CD4-positive, alpha-beta T cell (primary cell): Measurements from ENCODE around the gene DCTN4. TPM values are rescaled to one million over a fixed set of nuclear protein-coding genes. Genes with fewer than 3 reads are reported as not detected.

Source experiments
- ATAC-seq: fragments of 200-7000 bp; cut with Tn5 transposase; one replicate; pipeline ENCODE4 v1.10.0; 2022; ENCODE audit warnings: mild to moderate bottlenecking; ENCODE audit not compliant: poor library complexity
- CTCF ChIA-PET: fragments of 350-600 bp; sonication (Branson Sonifier 250); formaldehyde crosslinking; loops from one replicate; lab custom pipeline; 2021; ENCODE audit warnings: antibody characterized with exemption, inconsistent platforms; lab: Charles Lee
- POLR2A ChIA-PET: fragments of 350-600 bp; sonication (Branson Sonifier 250); formaldehyde crosslinking; loops from one replicate; lab custom pipeline; 2021; ENCODE audit warnings: antibody characterized with exemption, inconsistent platforms; lab: Charles Lee
- DNase-seq, 14 experiments: peaks; one replicate each; pipeline ENCODE4 v3.0.0-alpha.2; 2013 to 2020; ENCODE audit warnings: mixed read lengths in 2 of 14
- H3K27ac ChIP-seq, 2 donors: one replicate each; pipeline versions ENCODE4 v1.5.1 to v1.7.0; 2013; ENCODE audit warnings: low read length in 2 of 2, low read depth in 1 of 2, mild to moderate bottlenecking in 1 of 2
- H3K27me3 ChIP-seq, 2 experiments: 1 replicate in 1 of 2; 2 replicates in 1 of 2; pipeline versions ENCODE4 v1.6.1 to v1.7.0; 2013; ENCODE audit warnings: low read length in 2 of 2, control low read depth in 1 of 2, mild to moderate bottlenecking in 1 of 2, moderate library complexity in 1 of 2; ENCODE audit not compliant: insufficient read depth in 2 of 2, control insufficient read depth in 1 of 2
- H3K36me3 ChIP-seq: one replicate; pipeline ENCODE4 v1.6.1; 2013; ENCODE audit warnings: low read length, control low read depth; ENCODE audit not compliant: insufficient read depth
- H3K4me1 ChIP-seq: one replicate; pipeline ENCODE4 v1.6.1; 2013; ENCODE audit warnings: low read length, control low read depth; ENCODE audit not compliant: insufficient read depth
- H3K4me3 ChIP-seq: one replicate; pipeline ENCODE4 v1.5.1; 2013; ENCODE audit warnings: mild to moderate bottlenecking, low read length, moderate library complexity
- H3K9me3 ChIP-seq, 2 experiments: 1 replicate in 1 of 2; 2 replicates in 1 of 2; pipeline versions ENCODE4 v1.6.1 to v1.7.0; 2013; ENCODE audit warnings: low read length in 2 of 2, mild to moderate bottlenecking in 2 of 2, control low read depth in 1 of 2, moderate library complexity in 1 of 2; ENCODE audit not compliant: control insufficient read depth in 1 of 2, insufficient read depth in 1 of 2
- H3K27ac Mint-ChIP-seq: one replicate; pipeline ENCODE4 v1.8.0; 2020; ENCODE audit warnings: mixed read lengths
- H3K27me3 Mint-ChIP-seq: one replicate; pipeline ENCODE4 v1.8.0; 2021; ENCODE audit warnings: mixed read lengths
- H3K36me3 Mint-ChIP-seq: one replicate; pipeline ENCODE4 v1.8.0; 2021; ENCODE audit warnings: low read depth, mixed read lengths
- H3K4me1 Mint-ChIP-seq: one replicate; pipeline ENCODE4 v1.8.0; 2021; ENCODE audit warnings: low read depth, mixed read lengths
- H3K4me3 Mint-ChIP-seq: one replicate; pipeline ENCODE4 v1.8.0; 2020; ENCODE audit warnings: mild to moderate bottlenecking, mixed read lengths
- H3K9me3 Mint-ChIP-seq: one replicate; pipeline ENCODE4 v1.8.0; 2020; ENCODE audit warnings: mixed read lengths
- intact Hi-C, 2 experiments: fragments of 100-400 bp; cut with DNase I in 1 of 2; cut with micrococcal nuclease in 1 of 2; formaldehyde crosslinking; loops; one replicate each; pipeline versions ENCODE4 v1.15.1 to v1.9.0; 2023 to 2025; cut with DNase I, micrococcal nuclease
- total RNA-seq, 174 experiments: library from RNA in 2 of 174; stranded (reverse) in 2 of 174; gene quantifications; one replicate each; pipeline ENCODE4 v1.2.3 and lab custom pipeline; 2021 to 2026
- TF ChIP-seq, protein P1 (sequence below): fragments of 200-600 bp; IDR thresholded peaks from one replicate; pipeline ENCODE4 v1.8.0; 2022; ENCODE audit warnings: antibody characterized with exemption, mild to moderate bottlenecking

DCTN4 gene
- total RNA-seq, 2 experiments from 2014 or later = 81.2 to 84.4 TPM

DNA sequence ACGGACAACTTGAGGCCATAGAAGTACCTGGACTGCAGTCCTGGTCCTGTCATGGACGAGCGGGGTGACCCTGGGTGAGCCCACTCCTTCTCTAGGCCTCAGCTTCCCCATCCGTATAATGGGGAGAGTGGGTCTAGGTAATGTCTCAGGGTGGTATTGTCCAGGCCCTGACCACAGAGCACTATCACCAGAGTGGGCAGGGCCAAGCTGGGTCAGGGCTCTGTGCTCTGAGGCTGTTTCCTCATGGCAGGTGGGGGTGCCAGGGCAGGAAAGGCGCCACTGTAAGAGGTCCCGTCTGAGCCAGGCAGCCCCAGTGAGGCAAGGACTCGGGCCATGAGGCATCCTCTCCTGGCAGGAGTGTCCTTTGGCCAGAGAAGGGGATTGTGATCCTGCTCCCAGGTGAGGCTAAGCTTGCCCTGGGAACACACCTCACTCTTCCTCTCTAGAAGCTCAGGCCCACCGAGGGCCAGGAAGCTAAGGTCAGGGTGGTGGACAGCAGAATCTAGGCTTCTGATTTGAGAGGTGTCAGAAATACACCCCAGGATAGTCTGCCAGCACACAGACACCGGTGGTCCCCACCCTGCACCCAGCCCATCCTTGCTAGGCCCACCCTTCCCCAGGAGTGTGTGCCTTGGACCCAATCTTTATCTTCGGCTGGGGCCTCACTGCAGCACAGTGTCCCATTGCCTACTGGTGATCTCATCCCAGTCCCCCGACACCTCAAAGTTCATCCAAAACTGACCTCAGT lies 99.3 kb downstream of the DCTN4 start:
- CTCF ChIA-PET = no interaction called here
- no peak for ATAC-seq

DNA sequence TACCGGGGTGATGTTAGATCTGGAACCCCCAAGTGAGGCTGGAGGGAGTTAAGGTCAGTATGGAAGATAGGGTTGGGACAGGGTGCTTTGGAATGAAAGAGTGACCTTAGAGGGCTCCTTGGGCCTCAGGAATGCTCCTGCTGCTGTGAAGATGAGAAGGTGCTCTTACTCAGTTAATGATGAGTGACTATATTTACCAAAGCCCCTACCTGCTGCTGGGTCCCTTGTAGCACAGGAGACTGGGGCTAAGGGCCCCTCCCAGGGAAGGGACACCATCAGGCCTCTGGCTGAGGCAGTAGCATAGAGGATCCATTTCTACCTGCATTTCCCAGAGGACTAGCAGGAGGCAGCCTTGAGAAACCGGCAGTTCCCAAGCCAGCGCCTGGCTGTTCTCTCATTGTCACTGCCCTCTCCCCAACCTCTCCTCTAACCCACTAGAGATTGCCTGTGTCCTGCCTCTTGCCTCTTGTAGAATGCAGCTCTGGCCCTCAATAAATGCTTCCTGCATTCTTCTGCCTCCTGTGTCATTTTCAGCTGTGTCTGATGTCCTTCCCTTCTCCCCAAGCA lies 100.0 kb downstream of the DCTN4 start:
- Histone ChIP-seq H3K27ac (no peak overlapping the region), H3K36me3 (no peaks in the 10 kb centered on the region), H3K4me1 (peaks cover 15% of the 10 kb centered on the region), H3K27me3 (peaks cover 0 to 5% of the 10 kb centered on the region in 2 experiments), H3K4me3 (no peak overlapping the region), H3K9me3 (no peaks in the 10 kb centered on the region)
- Mint-ChIP-seq H3K4me3 (peak overlapping the region; percentile 77), H3K27me3 (no peaks in the 10 kb centered on the region), H3K9me3 (no peaks in the 10 kb centered on the region), H3K4me1 (peaks cover 10% of the 10 kb centered on the region), H3K36me3 (no peaks in the 10 kb centered on the region), H3K27ac (no peak overlapping the region)
- ATAC-seq (no peak), DNase-seq (no peak)
- intact Hi-C loops = loop anchor here (5.0 to 10.0 kb wide), 4 partner anchors 99 to 586 kb away; partner anchors contain the start of gene DCTN4 (in 1 of the 2)
- ChIA-PET POLR2A (interaction anchor here (0.9 kb wide), 1 partner anchor 188 kb away, joined by 3 read pairs; the partner anchor contains the start of gene IRGM), CTCF (no interaction called here)
- TF ChIP-seq, protein P1, sequence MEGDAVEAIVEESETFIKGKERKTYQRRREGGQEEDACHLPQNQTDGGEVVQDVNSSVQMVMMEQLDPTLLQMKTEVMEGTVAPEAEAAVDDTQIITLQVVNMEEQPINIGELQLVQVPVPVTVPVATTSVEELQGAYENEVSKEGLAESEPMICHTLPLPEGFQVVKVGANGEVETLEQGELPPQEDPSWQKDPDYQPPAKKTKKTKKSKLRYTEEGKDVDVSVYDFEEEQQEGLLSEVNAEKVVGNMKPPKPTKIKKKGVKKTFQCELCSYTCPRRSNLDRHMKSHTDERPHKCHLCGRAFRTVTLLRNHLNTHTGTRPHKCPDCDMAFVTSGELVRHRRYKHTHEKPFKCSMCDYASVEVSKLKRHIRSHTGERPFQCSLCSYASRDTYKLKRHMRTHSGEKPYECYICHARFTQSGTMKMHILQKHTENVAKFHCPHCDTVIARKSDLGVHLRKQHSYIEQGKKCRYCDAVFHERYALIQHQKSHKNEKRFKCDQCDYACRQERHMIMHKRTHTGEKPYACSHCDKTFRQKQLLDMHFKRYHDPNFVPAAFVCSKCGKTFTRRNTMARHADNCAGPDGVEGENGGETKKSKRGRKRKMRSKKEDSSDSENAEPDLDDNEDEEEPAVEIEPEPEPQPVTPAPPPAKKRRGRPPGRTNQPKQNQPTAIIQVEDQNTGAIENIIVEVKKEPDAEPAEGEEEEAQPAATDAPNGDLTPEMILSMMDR = no peak

More for the DNA sequence above, 99.3 kb downstream of the DCTN4 start:
- no peak overlapping the region for H3K27ac Mint-ChIP-seq
- TF ChIP-seq, protein P1 = no peak
- Histone ChIP-seq H3K27ac (no peak overlapping the region), H3K9me3 (no peaks in the 10 kb centered on the region), H3K27me3 (peaks cover 0 to 5% of the 10 kb centered on the region in 2 experiments), H3K36me3 (no peaks in the 10 kb centered on the region), H3K4me1 (peaks cover 15% of the 10 kb centered on the region), H3K4me3 (no peak overlapping the region)
- H3K9me3 Mint-ChIP-seq = no peaks in the 10 kb centered on the region
- intact Hi-C loops = loop anchor here (5.0 to 10.0 kb wide), 4 partner anchors 98 to 585 kb away; partner anchors contain the start of gene DCTN4 (in 1 of the 2)
- H3K4me3 Mint-ChIP-seq = no peak overlapping the region
- no peaks in the 10 kb centered on the region for H3K27me3 Mint-ChIP-seq
- peak in 1 of 14 experiments; percentile 15 for DNase-seq
- POLR2A ChIA-PET = no interaction called here
- H3K36me3 Mint-ChIP-seq = no peaks in the 10 kb centered on the region
- H3K4me1 Mint-ChIP-seq = peaks cover 10% of the 10 kb centered on the region

Other genes starting within 250 kb of the DCTN4 start
- gene SYNPO, start 118.4 kb downstream of the DCTN4 start, total RNA-seq = under 1 TPM; 0.06 to 0.14 TPM
- gene MYOZ3, start 97.8 kb downstream of the DCTN4 start, total RNA-seq = not detected
- 100 to 1,000 TPM in 1 of 2 experiments, 10 to 100 TPM in 1; 98.2 to 101 TPM for gene RBM22, start 58.0 kb downstream of the DCTN4 start, total RNA-seq
- 1 to 10 TPM; 2.9 TPM for gene SMIM3, start 19.7 kb upstream of the DCTN4 start, total RNA-seq
- 1 to 10 TPM; 2.2 to 4.0 TPM for gene IRGM, start 87.5 kb upstream of the DCTN4 start, total RNA-seq
- 1 to 10 TPM; 3.0 to 3.7 TPM for gene ZNF300, start 146.0 kb upstream of the DCTN4 start, total RNA-seq